HUDEP-2 (cell line): Measurements from ENCODE around the gene RBMS3.
"Not testable (repeated sequence)": the region's sequence is repeated elsewhere in the genome, so short reads cannot be mapped to it uniquely, and the experiment has no call there.

Experiments used
- DNase-seq, 76 experiments: peaks; one replicate each; lab custom pipeline; 2025; ENCODE audit not compliant: unreplicated experiment in 76 of 76; lab: John Stamatoyannopoulos, UW

RBMS3 gene

DNA sequence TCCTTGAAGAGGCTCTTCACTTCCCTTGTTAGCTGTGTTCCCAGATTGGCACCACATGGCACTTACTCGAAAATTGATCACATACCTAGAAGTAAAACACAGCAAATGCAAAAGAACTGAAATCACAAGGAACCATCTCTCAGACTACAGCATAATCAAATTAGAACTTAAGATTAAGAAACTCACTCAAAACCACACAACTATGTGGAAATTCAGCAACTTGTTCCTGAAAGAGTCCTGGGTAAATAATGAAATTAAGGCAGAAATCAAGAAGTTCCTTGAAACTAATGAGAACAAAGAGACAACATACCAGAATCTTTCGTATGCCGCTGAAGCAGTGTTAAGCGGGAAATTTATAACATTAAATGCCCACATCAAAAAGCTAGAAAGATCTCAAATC is 759.3 kb downstream of the RBMS3 start:
- no peak for DNase-seq

DNA sequence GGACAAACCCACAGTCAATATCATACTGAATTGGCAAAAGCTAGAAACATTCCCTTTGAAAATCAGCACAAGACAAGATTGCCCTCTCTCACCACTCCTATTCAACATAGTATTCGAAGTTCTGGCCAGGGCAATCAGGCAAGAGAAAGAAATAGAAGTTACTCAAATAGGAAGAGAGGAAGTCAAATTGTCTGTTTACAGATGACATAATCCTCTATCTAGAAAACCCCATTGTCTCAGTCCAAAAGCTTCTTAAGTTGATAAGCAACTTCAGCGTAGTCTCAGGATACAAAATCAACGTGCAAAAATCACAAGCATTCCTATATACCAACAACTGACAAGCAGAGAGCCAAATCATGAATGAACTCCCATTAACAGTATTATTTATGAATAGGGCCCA is 760.6 kb downstream of the RBMS3 start:
- DNase-seq: not testable (repeated sequence)

DNA sequence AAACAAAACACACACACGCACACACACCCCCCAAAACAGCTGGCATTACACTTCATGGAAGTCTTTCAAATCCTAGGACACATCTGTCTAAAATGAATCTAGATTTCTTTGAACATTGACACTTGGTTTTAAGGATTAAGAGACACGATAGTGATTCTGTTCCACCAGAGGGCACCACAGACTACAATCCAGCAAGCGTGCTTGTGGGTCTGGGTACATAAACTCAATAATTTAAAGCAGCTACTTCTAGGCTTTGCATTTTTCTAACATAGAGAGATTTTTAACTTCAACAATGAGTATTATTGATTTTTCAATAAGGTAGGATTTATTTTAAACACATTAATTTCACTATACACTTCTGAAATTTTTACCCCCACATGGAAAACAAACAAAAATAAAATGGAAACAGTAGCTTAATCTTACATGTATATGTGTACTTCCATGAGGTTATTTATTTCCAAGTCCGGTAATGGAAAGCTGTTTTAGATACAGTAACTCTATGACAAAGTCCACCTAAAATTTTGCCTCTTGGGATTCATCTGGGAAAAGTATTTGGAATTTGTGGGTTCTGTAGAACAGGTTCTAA is 761.5 kb downstream of the RBMS3 start:
- peak in 27 of 76 experiments; percentile 0 to 38 (median 9) for DNase-seq

DNA sequence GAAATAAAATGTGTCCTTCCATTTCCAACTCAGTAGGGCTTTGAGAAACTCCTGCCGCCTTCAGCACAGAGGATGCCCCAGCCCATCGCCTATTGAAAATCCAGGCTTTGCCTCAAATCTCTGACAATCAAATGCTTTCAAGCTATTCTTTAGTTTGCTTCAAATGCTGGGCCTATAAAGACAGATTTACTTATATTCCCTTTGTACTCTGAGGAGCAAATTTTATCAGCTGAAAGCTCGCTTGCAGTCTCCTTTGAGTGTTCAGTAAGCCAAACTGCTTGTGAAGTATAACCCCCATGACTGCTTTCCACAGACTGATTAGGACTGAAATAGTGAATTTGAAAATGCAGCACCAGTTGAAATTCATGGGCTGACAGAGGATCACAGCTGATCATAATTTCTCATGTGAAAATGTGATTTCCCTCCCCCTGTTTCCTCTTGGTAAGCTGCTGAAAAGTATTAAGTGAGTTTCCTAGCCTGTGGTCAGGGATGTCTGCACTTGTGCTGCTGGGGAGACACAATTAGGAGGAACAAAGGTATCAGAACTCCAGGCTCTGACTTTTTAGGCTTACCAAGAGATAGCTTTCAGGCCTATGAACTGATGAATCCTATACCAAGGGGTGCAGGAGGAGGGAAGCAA is 762.2 kb downstream of the RBMS3 start:
- DNase-seq: no peak

DNA sequence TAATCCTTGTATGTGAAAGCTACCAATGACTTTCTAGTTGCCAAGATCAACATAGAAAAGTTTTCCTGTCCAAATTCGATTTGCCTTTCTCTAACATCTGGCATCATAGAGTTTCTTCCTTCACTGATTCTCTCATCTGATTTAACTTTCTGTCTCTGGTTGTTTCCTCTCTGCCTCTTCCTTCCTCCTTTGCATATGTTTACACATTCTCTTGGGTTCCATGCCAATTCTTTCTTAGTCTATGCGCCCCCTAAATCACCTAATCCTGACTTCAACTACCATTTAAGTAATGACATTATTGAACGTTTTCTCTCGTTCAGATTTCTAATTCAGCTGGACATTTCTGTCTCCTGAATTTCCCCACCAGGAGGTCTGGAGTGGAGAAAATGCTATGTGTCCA is 763.6 kb downstream of the RBMS3 start:
- DNase-seq: no peak

DNA sequence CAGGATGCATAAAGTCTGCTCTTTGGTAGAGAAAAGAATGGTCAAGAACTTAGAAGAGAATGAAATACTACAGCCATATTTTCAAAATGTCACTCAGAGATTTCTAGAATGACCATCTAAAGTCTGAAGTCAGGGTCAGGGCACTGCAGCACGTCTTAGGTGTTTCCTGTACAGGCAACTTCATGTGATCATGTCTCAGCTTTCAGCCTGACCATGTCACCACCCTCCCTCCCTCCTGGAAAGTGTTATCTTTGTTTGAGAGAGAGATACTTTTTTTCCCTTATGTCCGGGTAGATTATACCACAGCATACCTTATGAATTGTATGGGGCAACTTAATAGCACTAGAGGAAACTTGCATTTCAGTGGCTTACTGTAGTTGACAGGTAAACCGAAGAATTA is 767.6 kb downstream of the RBMS3 start:
- DNase-seq: no peak

DNA sequence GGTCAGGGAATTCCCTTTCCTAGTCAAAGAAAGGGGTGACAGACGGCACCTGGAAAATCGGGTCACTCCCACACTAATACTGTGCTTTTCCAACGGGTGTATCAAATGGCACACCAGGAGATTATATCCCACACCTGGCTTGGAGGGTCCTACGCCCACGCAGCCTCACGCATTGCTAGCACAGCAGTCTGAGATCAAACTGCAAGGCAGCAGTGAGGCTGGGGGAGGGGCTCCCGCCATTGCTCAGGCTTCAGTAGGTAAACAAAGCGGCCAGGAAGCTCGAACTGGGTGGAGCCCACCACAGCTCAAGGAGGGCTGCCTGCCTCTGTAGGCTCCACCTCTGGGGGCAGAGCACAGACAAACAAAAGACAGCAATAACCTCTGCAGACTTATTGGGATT is 769.2 kb downstream of the RBMS3 start:
- not testable (repeated sequence) for DNase-seq

DNA sequence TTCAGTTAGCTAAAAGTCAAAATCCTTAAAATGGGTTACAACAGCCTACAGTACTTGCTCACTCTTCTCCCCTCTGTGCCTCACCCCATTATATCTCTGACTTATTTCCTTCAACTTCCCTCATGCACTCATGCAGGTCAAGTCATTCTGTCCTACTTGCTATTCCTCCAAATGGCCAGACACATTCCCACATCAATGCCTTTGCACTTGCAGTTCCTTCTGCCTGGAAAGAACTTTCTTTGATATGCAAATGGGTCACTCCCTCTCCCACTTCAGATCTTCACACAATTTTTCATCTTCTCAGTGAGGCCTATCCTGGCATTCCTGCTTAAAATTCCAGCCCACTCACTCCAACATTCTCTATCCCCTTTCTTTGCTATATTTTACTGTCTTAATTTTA is 778.4 kb downstream of the RBMS3 start:
- no peak for DNase-seq
